Liver (tissue), 3 donors: ENCODE data around the gene PRR11.

Source experiments
- EGR1 ChIP-seq, 2 donors: IDR thresholded peaks; 2 replicates each; pipeline ENCODE4 v1.6.1; 2016 to 2018; ENCODE audit warnings: antibody characterized with exemption in 2 of 2, low read depth in 2 of 2
- FOXA2 ChIP-seq: IDR thresholded peaks from 2 replicates; pipeline ENCODE4 v1.6.1; 2016; ENCODE audit warnings: antibody characterized with exemption
- GABPA ChIP-seq, 2 donors: IDR thresholded peaks in 1 of 2; conservative IDR thresholded peaks in 1 of 2; 2 replicates each; pipeline ENCODE4 v1.6.1; 2016; ENCODE audit warnings: antibody characterized with exemption in 2 of 2, mild to moderate bottlenecking in 1 of 2, moderate library complexity in 1 of 2
- JUND ChIP-seq, 2 donors: IDR thresholded peaks; 2 replicates each; pipeline ENCODE4 v1.6.1; 2016; ENCODE audit warnings: antibody characterized with exemption in 2 of 2
- RAD21 ChIP-seq, 2 donors: IDR thresholded peaks; 2 replicates each; pipeline ENCODE4 v1.6.1; 2016; ENCODE audit warnings: antibody characterized with exemption in 2 of 2, mild to moderate bottlenecking in 2 of 2
- TAF1 ChIP-seq: conservative IDR thresholded peaks from 2 replicates; pipeline ENCODE4 v1.6.1; 2016; ENCODE audit warnings: antibody characterized with exemption, mild to moderate bottlenecking
- YY1 ChIP-seq: IDR thresholded peaks from 2 replicates; pipeline ENCODE4 v1.6.1; 2016; ENCODE audit warnings: antibody characterized with exemption, mild to moderate bottlenecking
- TF ChIP-seq, protein P1 (sequence below): fragments of 150-350 bp; IDR thresholded peaks from 2 replicates; pipeline ENCODE4 v1.5.1; 2017; ENCODE audit warnings: improper control_type of control experiment, low read depth, low read length; ENCODE audit not compliant: missing input control
- TF ChIP-seq, protein P2 (sequence below): IDR thresholded peaks from 2 replicates; pipeline ENCODE4 v1.6.1; 2016; ENCODE audit warnings: antibody characterized with exemption, mild to moderate bottlenecking
- donor health status: healthy.
- donor health status: healthy.

DNA sequence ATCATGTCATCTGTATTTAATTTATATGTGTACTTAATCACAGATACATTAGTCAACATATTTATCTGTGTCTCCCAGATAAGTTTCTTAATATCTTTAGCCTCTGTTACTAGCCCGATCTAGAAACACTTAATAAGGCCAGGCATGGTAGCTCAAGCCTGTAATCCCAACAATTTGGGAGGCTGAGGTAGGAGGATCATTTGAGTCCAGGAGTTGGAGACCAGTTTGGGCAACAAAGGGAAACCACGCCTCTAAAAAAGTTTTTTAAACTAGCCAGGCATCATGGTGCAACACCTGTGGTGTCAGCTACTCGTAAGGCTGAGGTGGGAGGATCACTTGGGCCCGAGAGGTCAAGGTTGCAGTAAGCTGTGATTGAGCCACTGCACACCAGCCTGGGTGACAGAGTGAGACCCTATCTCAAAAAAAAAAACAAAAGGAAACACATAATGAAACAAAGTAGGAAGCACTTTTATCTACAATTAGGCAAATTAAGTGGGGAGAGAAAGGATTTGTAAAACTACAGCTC lies 9.9 kb upstream of the PRR11 start:
- no peak for TF ChIP-seq TAF1
- no peak for TF ChIP-seq RAD21 (IDR thresholded peaks at IDR 0.05)
- TF ChIP-seq, protein P1, sequence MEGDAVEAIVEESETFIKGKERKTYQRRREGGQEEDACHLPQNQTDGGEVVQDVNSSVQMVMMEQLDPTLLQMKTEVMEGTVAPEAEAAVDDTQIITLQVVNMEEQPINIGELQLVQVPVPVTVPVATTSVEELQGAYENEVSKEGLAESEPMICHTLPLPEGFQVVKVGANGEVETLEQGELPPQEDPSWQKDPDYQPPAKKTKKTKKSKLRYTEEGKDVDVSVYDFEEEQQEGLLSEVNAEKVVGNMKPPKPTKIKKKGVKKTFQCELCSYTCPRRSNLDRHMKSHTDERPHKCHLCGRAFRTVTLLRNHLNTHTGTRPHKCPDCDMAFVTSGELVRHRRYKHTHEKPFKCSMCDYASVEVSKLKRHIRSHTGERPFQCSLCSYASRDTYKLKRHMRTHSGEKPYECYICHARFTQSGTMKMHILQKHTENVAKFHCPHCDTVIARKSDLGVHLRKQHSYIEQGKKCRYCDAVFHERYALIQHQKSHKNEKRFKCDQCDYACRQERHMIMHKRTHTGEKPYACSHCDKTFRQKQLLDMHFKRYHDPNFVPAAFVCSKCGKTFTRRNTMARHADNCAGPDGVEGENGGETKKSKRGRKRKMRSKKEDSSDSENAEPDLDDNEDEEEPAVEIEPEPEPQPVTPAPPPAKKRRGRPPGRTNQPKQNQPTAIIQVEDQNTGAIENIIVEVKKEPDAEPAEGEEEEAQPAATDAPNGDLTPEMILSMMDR: no peak
- no peak for TF ChIP-seq JUND (IDR thresholded peaks at IDR 0.05)
- TF ChIP-seq GABPA (IDR thresholded peaks at IDR 0.05 in 1 of 2, conservative IDR thresholded peaks at IDR 0.05 in 1 of 2): no peak
- no peak for TF ChIP-seq YY1
- no peak for TF ChIP-seq FOXA2
- TF ChIP-seq, protein P2, sequence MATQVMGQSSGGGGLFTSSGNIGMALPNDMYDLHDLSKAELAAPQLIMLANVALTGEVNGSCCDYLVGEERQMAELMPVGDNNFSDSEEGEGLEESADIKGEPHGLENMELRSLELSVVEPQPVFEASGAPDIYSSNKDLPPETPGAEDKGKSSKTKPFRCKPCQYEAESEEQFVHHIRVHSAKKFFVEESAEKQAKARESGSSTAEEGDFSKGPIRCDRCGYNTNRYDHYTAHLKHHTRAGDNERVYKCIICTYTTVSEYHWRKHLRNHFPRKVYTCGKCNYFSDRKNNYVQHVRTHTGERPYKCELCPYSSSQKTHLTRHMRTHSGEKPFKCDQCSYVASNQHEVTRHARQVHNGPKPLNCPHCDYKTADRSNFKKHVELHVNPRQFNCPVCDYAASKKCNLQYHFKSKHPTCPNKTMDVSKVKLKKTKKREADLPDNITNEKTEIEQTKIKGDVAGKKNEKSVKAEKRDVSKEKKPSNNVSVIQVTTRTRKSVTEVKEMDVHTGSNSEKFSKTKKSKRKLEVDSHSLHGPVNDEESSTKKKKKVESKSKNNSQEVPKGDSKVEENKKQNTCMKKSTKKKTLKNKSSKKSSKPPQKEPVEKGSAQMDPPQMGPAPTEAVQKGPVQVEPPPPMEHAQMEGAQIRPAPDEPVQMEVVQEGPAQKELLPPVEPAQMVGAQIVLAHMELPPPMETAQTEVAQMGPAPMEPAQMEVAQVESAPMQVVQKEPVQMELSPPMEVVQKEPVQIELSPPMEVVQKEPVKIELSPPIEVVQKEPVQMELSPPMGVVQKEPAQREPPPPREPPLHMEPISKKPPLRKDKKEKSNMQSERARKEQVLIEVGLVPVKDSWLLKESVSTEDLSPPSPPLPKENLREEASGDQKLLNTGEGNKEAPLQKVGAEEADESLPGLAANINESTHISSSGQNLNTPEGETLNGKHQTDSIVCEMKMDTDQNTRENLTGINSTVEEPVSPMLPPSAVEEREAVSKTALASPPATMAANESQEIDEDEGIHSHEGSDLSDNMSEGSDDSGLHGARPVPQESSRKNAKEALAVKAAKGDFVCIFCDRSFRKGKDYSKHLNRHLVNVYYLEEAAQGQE: no peak
- TF ChIP-seq EGR1 (IDR thresholded peaks at IDR 0.05; ENCODE audit: low read depth in 2 of 2): no peak
